ENCODE data around the gene FBXO44.

The FBXO44 gene

GRCh38 chr1:11690397-11691301 is 36.0 kb downstream of the FBXO44 start:
- no peak for DNase-seq (ENCODE audit: low spot score)

DNA sequence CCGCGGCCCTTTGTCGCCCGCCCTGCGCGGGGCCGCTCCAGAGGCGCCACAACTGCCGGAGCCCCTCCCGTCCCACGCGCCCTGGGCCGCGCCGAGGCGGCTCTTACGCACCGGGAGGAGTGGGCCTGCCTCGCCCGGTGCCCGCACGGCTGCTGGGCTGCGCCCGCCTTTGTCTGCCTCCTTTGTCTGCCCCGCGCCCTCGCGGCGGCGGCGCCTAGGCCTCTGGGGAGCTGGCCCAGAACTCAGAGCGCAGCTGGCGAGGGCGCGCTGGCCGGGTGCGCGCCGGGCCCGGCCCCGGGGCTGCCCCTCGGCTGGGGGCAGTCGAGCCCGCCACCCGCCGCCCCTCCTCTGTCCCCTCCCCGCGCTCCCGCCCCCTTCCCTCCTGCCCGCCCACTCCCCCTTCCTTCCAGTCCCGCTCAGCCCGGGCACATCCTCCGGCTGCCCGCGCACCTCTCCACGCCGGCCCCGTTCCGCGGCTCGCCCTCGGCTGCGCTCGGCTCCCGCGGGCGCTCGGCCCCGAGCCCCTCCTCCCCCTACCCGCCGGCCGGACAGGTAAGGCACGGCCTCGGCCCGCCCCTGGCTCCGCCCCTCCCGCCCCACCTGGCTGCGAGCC is 36.7 kb downstream of the FBXO44 start, which contains the start of gene DRAXIN:
Gene DRAXIN, plus strand, starts transcription at position 409 of the 613 bp plus-strand sequence. CDS start 14,549 bp downstream, outside the sequence.
- DNase-seq (ENCODE audit: low spot score): no peak

DNA sequence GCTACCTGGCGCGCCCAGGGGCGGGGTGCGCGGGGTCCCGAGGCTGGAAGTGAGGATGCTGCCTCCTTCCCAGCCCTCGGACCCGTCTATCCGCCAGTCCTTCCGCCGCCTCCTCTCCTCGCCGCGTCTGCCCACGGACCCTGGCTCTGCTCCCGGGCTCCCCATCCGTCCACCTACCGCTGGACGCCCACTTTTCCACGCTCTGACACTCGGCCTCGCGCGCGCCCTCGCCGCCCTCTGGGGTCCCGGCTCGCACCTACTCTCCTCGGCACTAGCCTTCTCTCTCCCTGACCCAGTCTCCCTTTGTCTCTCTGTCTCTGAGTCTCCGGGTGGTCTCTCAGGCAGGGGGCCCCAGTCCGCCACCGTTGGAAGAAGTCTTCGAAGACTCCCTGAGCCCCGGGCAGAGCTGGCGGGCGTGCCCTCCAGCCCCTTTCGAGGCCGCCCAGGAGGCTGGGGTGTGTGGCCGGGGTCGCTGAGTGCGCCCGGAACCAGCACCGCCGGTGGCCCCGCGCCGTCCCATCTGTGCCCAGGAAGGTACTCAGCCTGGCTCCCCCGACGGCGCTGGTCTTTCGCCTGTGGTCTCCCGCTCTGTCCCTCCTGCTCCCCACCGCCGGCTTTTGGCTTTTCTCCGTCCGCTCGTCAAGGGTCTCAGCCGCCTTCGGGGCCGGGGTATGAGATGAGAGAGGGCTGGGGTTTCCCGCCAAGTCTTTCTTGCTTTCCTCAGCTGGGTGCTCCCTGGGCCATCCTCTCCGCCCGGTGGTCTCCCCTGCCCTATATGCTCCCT is 37.4 kb downstream of the FBXO44 start:
- DNase-seq (ENCODE audit: low spot score): no peak

GRCh38 chr1:11693024-11693590 is 38.4 kb downstream of the FBXO44 start:
- DNase-seq (ENCODE audit: low spot score): no peak

GRCh38 chr1:11693917-11694316 is 39.2 kb downstream of the FBXO44 start:
- no peak for DNase-seq (ENCODE audit: low spot score)

- no peak for DNase-seq (ENCODE audit: low spot score)
These were observed 41.2 kb downstream of the FBXO44 start for GRCh38 chr1:11695861-11696260.

- no peak for DNase-seq (ENCODE audit: low spot score)
These were observed 42.7 kb downstream of the FBXO44 start for GRCh38 chr1:11697188-11697892.

- DNase-seq (ENCODE audit: low spot score): no peak
These were observed 43.2 kb downstream of the FBXO44 start for GRCh38 chr1:11697893-11698210.

DNA sequence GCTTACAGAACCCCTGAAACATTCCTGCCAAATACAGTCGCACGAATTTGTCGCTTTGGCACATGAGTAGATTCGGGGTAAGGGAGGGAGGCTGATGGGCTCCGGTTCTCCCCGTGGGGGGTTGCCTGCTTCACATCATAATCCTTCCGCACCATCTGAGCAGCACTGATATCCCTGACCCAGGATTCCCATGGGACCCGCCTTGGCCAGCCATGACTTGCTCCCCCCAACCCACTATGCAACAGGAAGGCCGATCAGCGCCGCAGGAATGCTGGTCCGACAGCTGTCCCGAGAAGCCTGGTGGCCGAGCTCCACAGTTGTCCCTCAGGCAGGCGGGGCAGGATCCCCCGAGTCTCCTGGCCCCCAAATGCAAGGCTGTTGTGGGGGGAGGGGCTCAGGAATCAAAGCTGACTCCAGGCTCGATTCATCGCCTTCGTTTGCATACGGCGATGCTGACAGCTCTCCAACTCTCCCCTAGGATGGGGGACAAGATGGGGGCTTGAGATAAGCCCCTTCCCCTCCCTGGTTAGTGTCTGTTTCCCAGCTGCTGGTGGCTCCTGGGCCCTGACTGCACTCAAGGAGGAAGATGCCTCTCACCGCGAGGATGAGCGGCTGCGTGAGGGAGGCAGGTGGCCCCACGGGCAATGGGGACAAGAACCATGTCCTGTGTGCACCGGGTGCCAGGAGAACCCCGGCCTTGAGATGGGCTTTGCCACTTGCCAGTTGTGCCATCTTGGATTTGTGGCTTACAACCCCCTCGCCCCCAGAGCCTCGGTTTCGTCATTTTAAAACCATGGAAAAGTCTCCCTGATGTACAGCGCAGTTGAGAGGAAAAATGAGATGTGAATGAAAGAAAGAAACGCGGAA is 46.2 kb downstream of the FBXO44 start:
- no peak for DNase-seq (ENCODE audit: low spot score)

- DNase-seq (ENCODE audit: low spot score): no peak
These were observed 46.9 kb downstream of the FBXO44 start for GRCh38 chr1:11701551-11701961.

GRCh38 chr1:11701981-11702803 is 47.5 kb downstream of the FBXO44 start:
- DNase-seq (ENCODE audit: low spot score): no peak

DNA sequence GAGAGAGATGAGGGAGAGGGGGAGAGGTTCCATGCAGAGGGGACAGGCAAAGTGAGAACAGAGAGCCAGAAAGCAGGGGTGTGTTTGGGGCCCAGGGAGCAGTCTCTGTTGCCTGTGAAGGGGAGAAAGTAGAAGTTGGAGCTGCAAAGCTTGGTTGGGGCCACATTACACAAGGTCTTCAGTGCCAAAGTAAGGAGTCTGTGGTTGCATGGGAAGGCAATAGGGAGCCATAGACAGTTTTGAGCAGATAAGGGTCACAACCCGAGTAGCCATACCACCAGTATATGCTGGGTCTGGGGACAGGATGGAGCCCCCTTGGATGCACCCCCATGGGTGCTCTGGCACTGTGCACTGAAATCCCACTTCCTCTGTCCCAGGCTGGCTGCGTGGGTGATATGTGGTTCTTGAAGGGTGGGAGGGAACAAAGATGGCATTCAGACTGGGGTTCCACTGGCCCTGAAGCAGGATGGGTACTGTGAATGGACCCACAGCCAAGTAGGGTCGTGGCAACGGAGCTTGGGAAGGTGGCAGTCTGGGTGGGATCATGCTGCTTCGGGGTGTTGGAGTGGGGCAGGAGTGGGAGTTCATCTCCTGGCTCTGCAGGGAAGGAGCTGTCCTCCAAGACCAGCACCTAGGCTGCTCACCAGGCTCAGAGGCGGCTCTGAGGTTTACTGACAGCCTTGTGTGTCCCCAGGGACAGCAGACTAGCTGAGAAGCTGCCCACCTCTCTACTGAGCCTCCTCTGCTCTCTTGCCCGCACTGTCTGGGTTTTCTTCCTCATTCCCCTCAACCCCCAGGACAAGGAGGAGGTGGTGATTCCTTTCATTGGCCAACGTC is 48.9 kb downstream of the FBXO44 start:
- DNase-seq (ENCODE audit: low spot score): no peak

DNA sequence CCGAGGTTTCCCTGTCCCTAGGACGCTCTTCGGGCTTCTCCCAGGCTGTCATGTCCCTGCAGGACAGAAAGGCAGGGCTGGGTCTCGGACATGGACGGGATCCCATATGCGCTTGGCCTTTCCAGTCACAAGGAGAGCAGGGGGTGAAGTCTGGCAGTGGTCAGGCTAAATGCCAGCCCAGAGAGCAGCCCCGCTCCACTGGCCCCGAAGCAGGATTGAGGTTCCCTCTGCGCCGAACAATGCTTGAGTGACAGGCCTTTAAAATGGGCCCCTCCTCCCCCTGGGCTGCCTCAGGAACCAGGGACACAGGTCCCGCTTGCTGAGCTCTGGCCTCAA is 49.5 kb downstream of the FBXO44 start:
- DNase-seq (ENCODE audit: low spot score): no peak

DNA sequence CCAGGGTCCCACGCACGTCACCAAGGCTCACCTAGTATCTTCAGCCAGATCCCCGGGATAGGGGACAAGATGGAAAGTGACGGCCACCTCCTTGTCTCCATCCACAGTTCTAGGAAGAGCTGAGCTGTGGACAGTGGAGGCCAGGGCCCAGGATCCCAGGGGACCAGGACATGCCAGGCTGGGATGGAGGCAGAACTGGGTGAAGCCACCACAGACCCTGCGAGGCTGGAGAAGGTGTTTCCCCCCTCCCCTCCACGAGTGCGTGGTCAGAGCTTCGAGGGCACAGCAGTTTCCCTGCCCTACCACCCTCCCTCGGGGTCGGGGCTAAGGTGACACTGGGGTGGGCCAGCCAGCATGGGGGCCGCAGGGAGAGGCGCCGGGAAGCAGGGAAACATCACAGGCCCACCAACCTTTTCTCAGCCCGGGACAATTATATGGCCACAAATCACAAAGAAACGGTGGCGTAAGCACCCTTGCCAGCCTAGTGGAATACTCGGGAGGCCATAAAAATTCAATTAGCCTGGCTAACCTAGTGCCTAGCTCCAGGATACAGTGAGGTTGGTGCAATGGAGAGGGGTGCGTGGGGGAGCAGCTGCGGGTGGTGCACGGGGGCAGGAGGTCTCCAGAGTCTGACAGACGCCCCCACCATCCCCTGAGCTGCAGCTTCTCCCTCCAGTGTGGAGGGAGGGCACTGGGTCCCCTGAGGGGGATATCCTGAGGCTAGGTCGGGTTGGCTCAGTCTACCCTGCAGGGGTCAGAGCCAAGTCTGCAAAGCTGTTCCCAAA is 50.2 kb downstream of the FBXO44 start:
- no peak for DNase-seq (ENCODE audit: low spot score)

GRCh38 chr1:11705596-11705995 is 50.9 kb downstream of the FBXO44 start:
- no peak for DNase-seq (ENCODE audit: low spot score)

GRCh38 chr1:11706292-11706691 is 51.6 kb downstream of the FBXO44 start:
- no peak for DNase-seq (ENCODE audit: low spot score)

DNA sequence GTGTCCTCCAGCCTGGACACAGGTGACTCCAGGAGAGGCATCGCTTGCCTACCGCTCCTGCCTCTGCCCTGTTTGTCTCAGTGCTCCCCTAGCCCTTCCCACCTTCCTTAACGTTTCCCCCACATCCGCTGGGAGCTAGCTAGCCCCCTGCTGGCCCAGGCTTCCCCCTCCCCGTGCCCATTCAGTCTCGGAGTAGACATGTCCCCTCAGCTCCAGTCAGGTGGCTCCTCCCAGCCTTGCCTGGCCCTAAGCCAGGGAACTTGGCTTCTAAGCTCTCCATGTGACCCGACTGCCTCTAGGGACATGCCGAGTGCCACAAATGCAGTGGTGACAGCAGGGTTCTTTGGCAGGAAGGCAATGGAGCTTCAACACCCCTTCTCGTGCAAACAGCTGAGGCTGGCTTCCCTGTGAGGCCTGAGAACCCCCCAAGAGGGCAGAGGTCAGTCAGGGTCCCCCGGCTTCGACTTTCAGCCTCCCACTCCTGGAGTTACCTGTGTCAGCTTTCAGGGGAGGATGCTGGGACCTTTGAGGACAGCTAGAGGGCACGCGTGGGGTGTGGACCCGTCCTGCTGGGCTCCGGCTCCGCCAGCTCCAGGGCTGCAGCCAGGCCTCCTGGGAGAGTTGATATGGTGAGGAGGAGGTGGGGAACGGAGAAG is 53.1 kb downstream of the FBXO44 start:
- no peak for DNase-seq (ENCODE audit: low spot score)
